ENCODE measurements around the gene PPP2CA. TPM values are rescaled to one million over a fixed set of nuclear protein-coding genes. Genes with fewer than 3 reads are reported as not detected.
"Not testable (repeated sequence)": the region's sequence is repeated elsewhere in the genome, so short reads cannot be mapped to it uniquely, and the experiment has no call there.

The PPP2CA gene
- total RNA-seq, 2 experiments from 2014 or later, result 132 to 178 TPM

DNA sequence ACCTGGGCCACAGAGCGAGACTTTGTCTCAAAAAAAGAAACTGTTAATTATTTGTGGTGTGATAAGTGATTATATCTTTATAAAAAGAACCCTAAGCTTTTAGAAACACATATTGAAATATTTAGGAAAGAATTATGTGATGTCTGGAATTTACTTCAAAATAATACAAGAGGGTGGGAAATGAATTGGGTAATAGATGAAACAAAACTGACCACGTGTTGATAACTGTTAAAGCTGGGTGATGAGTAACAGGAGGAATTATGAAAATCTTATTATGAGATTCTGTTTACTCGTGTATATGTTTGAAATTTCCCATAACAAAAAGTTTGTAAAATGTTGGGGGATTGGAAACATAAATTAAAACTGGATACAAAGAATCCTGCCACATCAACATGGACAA lies 33.0 kb upstream of the PPP2CA start:
- Histone ChIP-seq H3K4me3 (ENCODE audit: low read depth, low read length, poor library complexity, severe bottlenecking) (no peak overlapping the region), H2AFZ (ENCODE audit: low read length) (0 out of 2 replicates have a peak overlapping the region, but pooled peaks have one; percentile 19), H3K4me2 (ENCODE audit: low read length) (no peak overlapping the region), H3K79me2 (ENCODE audit: insufficient read depth, low read depth, low read length) (no peaks in the 10 kb centered on the region), H4K20me1 (ENCODE audit: insufficient read depth, low read length) (no peaks in the 10 kb centered on the region), H3K9me2 (ENCODE audit: insufficient read depth, low read length) (no peaks in the 10 kb centered on the region), H3K36me3 (ENCODE audit: insufficient read depth, low read length) (no peaks in the 10 kb centered on the region), H3K9me3 (ENCODE audit: low read length) (0 out of 2 replicates have a peak, but pooled peaks cover 4% of the 10 kb centered on the region), H3K27ac (ENCODE audit: low read depth, low read length, poor library complexity, severe bottlenecking) (no peak overlapping the region), H3K4me1 (ENCODE audit: insufficient read depth, low read length, poor library complexity, severe bottlenecking) (no peaks in the 10 kb centered on the region)
- ChIA-PET CTCF (ENCODE audit: unreplicated experiment) (no interaction called here), POLR2A (interaction anchor here (0.7 to 1.1 kb wide), 2 partner anchors 8 to 147 kb away, joined by 3 to 7 read pairs; no protein-coding TSS in a partner anchor)
- intact Hi-C loops (cut with micrococcal nuclease; ENCODE audit: unreplicated experiment), result no loop called here
- no TSS peak for BruUV-seq (replicated peaks)
- TF ChIP-seq, protein P1, sequence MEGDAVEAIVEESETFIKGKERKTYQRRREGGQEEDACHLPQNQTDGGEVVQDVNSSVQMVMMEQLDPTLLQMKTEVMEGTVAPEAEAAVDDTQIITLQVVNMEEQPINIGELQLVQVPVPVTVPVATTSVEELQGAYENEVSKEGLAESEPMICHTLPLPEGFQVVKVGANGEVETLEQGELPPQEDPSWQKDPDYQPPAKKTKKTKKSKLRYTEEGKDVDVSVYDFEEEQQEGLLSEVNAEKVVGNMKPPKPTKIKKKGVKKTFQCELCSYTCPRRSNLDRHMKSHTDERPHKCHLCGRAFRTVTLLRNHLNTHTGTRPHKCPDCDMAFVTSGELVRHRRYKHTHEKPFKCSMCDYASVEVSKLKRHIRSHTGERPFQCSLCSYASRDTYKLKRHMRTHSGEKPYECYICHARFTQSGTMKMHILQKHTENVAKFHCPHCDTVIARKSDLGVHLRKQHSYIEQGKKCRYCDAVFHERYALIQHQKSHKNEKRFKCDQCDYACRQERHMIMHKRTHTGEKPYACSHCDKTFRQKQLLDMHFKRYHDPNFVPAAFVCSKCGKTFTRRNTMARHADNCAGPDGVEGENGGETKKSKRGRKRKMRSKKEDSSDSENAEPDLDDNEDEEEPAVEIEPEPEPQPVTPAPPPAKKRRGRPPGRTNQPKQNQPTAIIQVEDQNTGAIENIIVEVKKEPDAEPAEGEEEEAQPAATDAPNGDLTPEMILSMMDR (conservative IDR thresholded peaks at IDR 0.05; ENCODE audit: low read length), result no peak
- no peak for TF ChIP-seq EZH2phosphoT487 (IDR thresholded peaks at IDR 0.05; ENCODE audit: borderline replicate concordance, low read depth, low read length)
- DNase-seq (ENCODE audit: low spot score), result no peak

DNA sequence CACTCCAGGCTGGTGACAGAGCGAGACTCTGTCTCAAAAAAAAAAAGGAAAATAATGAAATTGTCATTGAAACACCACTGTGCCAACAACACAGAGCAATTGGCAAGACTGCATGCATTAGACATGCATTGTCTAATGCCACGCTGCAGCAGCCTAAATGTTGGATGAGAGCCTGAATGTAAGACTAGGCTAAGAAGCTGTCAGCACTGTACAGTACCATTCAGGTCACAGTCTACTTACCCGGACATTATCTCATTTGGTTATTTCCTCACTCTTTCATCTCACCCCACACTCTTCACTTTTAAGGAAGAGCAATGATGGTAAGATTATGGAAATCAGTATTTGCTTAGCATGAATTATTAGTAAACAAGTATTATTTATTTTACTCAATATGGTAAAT lies 31.3 kb upstream of the PPP2CA start:
- DNase-seq (ENCODE audit: low spot score), result no peak
- Histone ChIP-seq H3K9me3 (ENCODE audit: low read length) (no peaks in the 10 kb centered on the region), H3K9me2 (ENCODE audit: insufficient read depth, low read length) (no peaks in the 10 kb centered on the region), H3K27ac (ENCODE audit: low read depth, low read length, poor library complexity, severe bottlenecking) (no peak overlapping the region), H3K4me1 (ENCODE audit: insufficient read depth, low read length, poor library complexity, severe bottlenecking) (no peaks in the 10 kb centered on the region), H2AFZ (ENCODE audit: low read length) (no peak overlapping the region), H4K20me1 (ENCODE audit: insufficient read depth, low read length) (no peaks in the 10 kb centered on the region), H3K4me3 (ENCODE audit: low read depth, low read length, poor library complexity, severe bottlenecking) (no peak overlapping the region), H3K36me3 (ENCODE audit: insufficient read depth, low read length) (no peaks in the 10 kb centered on the region), H3K4me2 (ENCODE audit: low read length) (no peak overlapping the region), H3K79me2 (ENCODE audit: insufficient read depth, low read depth, low read length) (no peaks in the 10 kb centered on the region)
- POLR2A ChIA-PET, result no interaction called here
- CTCF ChIA-PET (ENCODE audit: unreplicated experiment), result no interaction called here
- intact Hi-C loops (cut with micrococcal nuclease; ENCODE audit: unreplicated experiment), result no loop called here
- no TSS peak for BruUV-seq (replicated peaks)
- TF ChIP-seq, protein P1 (conservative IDR thresholded peaks at IDR 0.05; ENCODE audit: low read length), result no peak
- no peak for TF ChIP-seq EZH2phosphoT487 (IDR thresholded peaks at IDR 0.05; ENCODE audit: borderline replicate concordance, low read depth, low read length)

DNA sequence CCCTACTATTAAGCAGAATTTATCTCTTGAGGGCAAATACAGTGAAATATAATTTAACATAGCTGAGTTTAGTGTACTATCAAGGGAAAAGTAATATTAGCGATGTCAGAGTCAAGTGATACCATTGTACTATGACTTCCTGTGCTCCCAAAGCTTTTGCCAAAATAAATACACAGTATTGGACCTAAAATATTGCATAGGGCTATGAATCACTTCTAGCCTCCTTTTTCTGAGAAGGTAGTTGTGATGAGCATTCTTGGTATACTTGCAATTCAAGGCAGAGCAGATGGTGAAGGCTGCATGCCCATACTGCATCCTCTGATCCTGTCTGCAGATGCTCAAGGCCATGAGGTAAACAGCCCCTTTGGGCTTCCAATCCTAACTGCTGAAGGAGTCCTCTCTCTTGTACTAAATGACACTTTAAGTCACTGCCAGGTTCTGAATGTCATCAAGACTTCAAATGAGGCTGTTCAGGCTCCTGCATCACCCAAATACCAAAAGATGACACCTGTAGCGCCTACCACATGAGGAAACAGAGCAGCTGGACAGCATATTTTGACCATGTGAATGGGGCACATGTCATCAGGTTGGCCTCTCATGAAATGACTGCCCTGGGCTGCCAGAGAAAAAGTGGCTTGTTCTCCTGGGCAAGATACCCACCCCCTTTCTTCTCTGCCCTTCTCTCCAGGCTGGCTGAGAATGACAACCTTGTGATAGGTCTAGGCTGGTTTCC lies 29.7 kb upstream of the PPP2CA start:
- no peak for DNase-seq (ENCODE audit: low spot score)
- H3K36me3 ChIP-seq (ENCODE audit: insufficient read depth, low read length), result no peaks in the 10 kb centered on the region
- TF ChIP-seq, protein P1 (conservative IDR thresholded peaks at IDR 0.05; ENCODE audit: low read length), result no peak
- no peak for TF ChIP-seq EZH2phosphoT487 (IDR thresholded peaks at IDR 0.05; ENCODE audit: borderline replicate concordance, low read depth, low read length)
- H3K9me3 ChIP-seq (ENCODE audit: low read length), result no peaks in the 10 kb centered on the region
- intact Hi-C loops (cut with micrococcal nuclease; ENCODE audit: unreplicated experiment), result no loop called here
- no peaks in the 10 kb centered on the region for H3K9me2 ChIP-seq (ENCODE audit: insufficient read depth, low read length)
- no peaks in the 10 kb centered on the region for H4K20me1 ChIP-seq (ENCODE audit: insufficient read depth, low read length)
- H3K4me1 ChIP-seq (ENCODE audit: insufficient read depth, low read length, poor library complexity, severe bottlenecking), result no peaks in the 10 kb centered on the region
- no peaks in the 10 kb centered on the region for H3K79me2 ChIP-seq (ENCODE audit: insufficient read depth, low read depth, low read length)
- H2AFZ ChIP-seq (ENCODE audit: low read length), result no peak overlapping the region
- no peak overlapping the region for H3K27ac ChIP-seq (ENCODE audit: low read depth, low read length, poor library complexity, severe bottlenecking)
- ChIA-PET POLR2A (interaction anchor here (0.6 to 1.0 kb wide), 2 partner anchors 13 to 27 kb away, joined by 3 to 4 read pairs; no protein-coding TSS in a partner anchor), CTCF (ENCODE audit: unreplicated experiment) (no interaction called here)
- H3K4me3 ChIP-seq (ENCODE audit: low read depth, low read length, poor library complexity, severe bottlenecking), result no peak overlapping the region
- no TSS peak for BruUV-seq (replicated peaks)
- H3K4me2 ChIP-seq (ENCODE audit: low read length), result no peak overlapping the region

DNA sequence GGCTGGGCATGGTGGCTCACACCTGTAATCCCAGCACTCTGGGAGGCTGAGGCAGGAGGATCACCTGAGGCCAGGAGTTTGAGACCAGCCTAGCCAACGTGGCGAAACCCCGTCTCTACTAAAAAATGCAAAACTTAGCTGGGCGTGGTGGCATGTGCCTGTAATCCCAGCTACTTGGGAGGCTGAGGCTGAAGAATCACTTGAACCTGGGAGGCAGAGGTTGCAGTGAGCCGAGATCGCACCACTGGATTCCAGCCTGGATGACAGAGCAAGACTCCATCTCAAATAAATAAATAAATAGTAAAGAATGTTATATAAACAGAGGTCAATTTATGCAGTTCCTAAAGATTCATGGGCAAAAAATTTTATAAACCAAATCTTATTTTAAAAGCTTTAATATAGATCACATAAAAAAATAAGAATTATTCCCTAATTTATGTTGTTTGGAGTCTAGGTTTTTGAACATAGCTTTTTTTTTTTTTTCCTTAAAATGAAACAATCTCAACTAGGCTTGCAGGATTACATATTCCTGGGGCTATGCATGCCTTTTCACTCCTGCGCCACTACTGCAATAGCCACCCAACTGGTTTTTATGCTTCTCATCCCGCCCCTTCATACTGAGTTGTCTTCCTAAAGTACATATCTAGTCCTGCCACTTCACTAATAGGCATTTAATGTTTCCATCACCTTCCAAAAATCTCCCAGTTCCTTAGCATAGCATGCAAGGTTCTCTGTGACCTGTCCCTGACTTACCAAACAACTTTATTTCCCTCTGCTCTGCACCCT lies 27.7 kb upstream of the PPP2CA start:
- H3K4me2 ChIP-seq (ENCODE audit: low read length); H3K9me2 ChIP-seq (ENCODE audit: insufficient read depth, low read length); intact Hi-C loops (cut with micrococcal nuclease; ENCODE audit: unreplicated experiment); H4K20me1 ChIP-seq (ENCODE audit: insufficient read depth, low read length); H3K4me1 ChIP-seq (ENCODE audit: insufficient read depth, low read length, poor library complexity, severe bottlenecking); H3K4me3 ChIP-seq (ENCODE audit: low read depth, low read length, poor library complexity, severe bottlenecking); H3K36me3 ChIP-seq (ENCODE audit: insufficient read depth, low read length); DNase-seq (ENCODE audit: low spot score); H2AFZ ChIP-seq (ENCODE audit: low read length); BruUV-seq (replicated peaks); H3K79me2 ChIP-seq (ENCODE audit: insufficient read depth, low read depth, low read length); H3K9me3 ChIP-seq (ENCODE audit: low read length); H3K27ac ChIP-seq (ENCODE audit: low read depth, low read length, poor library complexity, severe bottlenecking); CTCF ChIA-PET (ENCODE audit: unreplicated experiment): not testable (repeated sequence)
- POLR2A ChIA-PET, result interaction anchor here (1.1 kb wide), 1 partner anchor 45 kb away, joined by 3 read pairs; no protein-coding TSS in a partner anchor
